NCI-H2196 (cell line): ENCODE results near the gene RBMY1E.
"Not testable (repeated sequence)": the region's sequence is repeated elsewhere in the genome, so short reads cannot be mapped to it uniquely, and the experiment has no call there.

Experiments used
- DNase-seq: peaks from one replicate; lab custom pipeline; 2025; ENCODE audit not compliant: unreplicated experiment; lab: John Stamatoyannopoulos, UW

Gene RBMY1E

DNA sequence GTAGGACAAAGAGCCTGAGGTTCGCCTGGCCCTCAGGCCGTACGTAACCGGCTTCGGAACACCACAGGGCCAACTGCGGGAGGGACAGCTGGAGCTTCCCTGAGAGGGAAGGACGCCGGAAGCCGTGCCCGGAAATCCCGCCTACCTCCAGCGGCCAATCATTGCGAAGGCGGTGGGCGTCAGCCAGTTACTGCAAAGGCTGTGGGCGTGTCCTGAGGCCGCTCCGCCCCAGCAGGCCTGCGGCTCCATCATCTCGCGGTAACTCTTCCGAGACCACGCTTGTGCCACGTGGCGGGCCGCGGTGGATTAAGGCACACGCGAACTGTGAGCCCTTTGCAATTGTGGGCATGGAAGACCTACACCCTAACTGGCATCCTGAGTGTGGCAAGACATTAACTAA is at the start of gene RBMY1E:
Gene RBMY1E, minus strand, starts transcription at position 101 of the 400 bp plus-strand sequence. CDS start 1,978 bp downstream, outside the sequence.
- DNase-seq = not testable (repeated sequence)

DNA sequence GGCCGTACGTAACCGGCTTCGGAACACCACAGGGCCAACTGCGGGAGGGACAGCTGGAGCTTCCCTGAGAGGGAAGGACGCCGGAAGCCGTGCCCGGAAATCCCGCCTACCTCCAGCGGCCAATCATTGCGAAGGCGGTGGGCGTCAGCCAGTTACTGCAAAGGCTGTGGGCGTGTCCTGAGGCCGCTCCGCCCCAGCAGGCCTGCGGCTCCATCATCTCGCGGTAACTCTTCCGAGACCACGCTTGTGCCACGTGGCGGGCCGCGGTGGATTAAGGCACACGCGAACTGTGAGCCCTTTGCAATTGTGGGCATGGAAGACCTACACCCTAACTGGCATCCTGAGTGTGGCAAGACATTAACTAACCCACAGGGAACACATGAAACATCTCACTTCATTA is 23.4 kb downstream of the RBMY1E start, which contains the start of gene RBMY1D:
Gene RBMY1D, minus strand, starts transcription at position 101 of the 400 bp plus-strand sequence. CDS start 2,013 bp downstream, outside the sequence.
- not testable (repeated sequence) for DNase-seq

GRCh38 chrY:21869407-21870076 is 48.3 kb downstream of the RBMY1E start:
- DNase-seq = not testable (repeated sequence)
